ENCODE measurements around the gene SCAMP1. TPM values are rescaled to one million over a fixed set of nuclear protein-coding genes. Genes with fewer than 3 reads are reported as not detected.

Gene SCAMP1
- total RNA-seq, 1 donor from 2014 or later: 21.9 TPM

DNA sequence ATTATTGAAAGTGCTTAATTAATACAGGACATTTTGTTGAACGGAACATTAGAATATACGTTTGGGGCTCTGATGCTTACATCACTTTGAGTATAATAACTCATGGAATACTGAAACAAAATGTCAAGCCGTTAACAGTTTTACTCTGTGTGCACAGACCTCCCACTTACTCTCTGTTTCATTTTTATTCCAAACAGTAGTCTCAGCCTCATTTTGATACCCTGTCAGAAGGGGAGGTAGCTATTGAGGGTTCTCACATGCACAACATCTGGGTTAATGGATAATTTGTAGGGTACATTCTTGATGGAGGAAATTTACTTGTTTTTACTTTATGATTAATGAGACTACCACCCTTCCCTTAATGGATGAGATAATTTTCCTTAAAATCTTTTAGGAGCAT is 59.0 kb downstream of the SCAMP1 start:
- peaks cover 0 to 17% of the 10 kb centered on the region in 2 donors for H3K36me3 ChIP-seq
- intact Hi-C loops (cut with DNase I): no loop called here

DNA sequence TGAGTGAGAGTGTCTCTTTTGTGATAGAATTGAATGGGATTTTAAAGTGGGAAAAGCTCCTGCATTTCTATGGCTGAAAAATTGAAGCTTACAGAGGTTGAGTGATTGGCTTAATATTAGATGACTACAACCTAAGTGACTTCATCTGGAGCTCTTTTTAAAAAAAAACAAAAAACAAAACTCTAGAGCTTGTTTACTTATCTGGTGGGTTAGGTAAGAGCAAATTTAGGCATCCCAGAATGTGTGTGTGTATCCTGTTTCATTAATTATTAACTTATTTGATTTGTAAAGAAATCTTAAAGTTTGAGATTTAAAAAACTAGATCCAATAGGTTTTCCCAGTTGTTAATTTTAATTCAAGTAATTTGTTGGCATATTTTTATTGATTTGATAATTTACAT is 60.1 kb downstream of the SCAMP1 start:
- peaks cover 0 to 17% of the 10 kb centered on the region in 2 donors for H3K36me3 ChIP-seq
- no peak overlapping the region for H3K27ac ChIP-seq
- H3K4me1 ChIP-seq: no peaks in the 10 kb centered on the region
- no peaks in the 10 kb centered on the region for H3K9me3 ChIP-seq
- H3K27me3 ChIP-seq: no peaks in the 10 kb centered on the region
- no peak for DNase-seq (ENCODE audit: extremely low spot score in 2 of 2)
- intact Hi-C loops (cut with DNase I): no loop called here
- H3K4me3 ChIP-seq: no peak overlapping the region
- TF ChIP-seq POLR2A (IDR thresholded peaks at IDR 0.05) (no peak), POLR2AphosphoS5 (IDR thresholded peaks at IDR 0.05; ENCODE audit: insufficient read depth in 1 of 2, low read depth in 1 of 2) (no peak)
- TF ChIP-seq, protein P1, sequence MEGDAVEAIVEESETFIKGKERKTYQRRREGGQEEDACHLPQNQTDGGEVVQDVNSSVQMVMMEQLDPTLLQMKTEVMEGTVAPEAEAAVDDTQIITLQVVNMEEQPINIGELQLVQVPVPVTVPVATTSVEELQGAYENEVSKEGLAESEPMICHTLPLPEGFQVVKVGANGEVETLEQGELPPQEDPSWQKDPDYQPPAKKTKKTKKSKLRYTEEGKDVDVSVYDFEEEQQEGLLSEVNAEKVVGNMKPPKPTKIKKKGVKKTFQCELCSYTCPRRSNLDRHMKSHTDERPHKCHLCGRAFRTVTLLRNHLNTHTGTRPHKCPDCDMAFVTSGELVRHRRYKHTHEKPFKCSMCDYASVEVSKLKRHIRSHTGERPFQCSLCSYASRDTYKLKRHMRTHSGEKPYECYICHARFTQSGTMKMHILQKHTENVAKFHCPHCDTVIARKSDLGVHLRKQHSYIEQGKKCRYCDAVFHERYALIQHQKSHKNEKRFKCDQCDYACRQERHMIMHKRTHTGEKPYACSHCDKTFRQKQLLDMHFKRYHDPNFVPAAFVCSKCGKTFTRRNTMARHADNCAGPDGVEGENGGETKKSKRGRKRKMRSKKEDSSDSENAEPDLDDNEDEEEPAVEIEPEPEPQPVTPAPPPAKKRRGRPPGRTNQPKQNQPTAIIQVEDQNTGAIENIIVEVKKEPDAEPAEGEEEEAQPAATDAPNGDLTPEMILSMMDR (IDR thresholded peaks at IDR 0.05): no peak

More for the DNA sequence above, 59.0 kb downstream of the SCAMP1 start:
- DNase-seq (ENCODE audit: extremely low spot score in 2 of 2): no peak
- Histone ChIP-seq H3K4me3 (no peak overlapping the region), H3K27me3 (no peaks in the 10 kb centered on the region), H3K4me1 (no peaks in the 10 kb centered on the region), H3K27ac (no peak overlapping the region), H3K9me3 (no peaks in the 10 kb centered on the region)
- TF ChIP-seq, protein P1 (IDR thresholded peaks at IDR 0.05): no peak
- TF ChIP-seq POLR2A (IDR thresholded peaks at IDR 0.05) (no peak), POLR2AphosphoS5 (IDR thresholded peaks at IDR 0.05; ENCODE audit: insufficient read depth in 1 of 2, low read depth in 1 of 2) (no peak)

DNA sequence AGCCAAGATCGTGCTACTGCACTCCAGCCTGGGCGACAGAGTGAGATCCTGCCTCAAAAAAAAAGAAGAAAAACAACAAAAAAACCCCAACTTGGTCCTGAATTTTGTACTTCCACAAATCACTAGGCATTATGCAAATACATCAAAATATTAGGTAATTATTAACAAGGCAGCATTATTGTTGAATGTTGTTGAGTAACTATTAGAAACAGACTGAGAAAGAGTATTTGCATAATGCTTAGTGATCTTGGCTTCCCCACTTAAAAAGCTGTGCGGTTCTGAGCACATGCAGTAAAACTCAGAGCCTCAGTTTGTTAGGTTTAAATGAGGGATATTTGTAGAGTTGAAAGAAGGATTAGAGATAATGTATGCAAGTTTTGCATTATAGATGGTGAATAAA is 64.2 kb downstream of the SCAMP1 start:
- Histone ChIP-seq H3K9me3 (no peaks in the 10 kb centered on the region), H3K4me1 (no peaks in the 10 kb centered on the region), H3K36me3 (peaks cover 0 to 34% of the 10 kb centered on the region in 2 donors), H3K27me3 (no peaks in the 10 kb centered on the region), H3K27ac (no peak overlapping the region), H3K4me3 (no peak overlapping the region)
- intact Hi-C loops (cut with DNase I): no loop called here
- DNase-seq (ENCODE audit: extremely low spot score in 2 of 2): no peak
- TF ChIP-seq POLR2AphosphoS5 (IDR thresholded peaks at IDR 0.05; ENCODE audit: insufficient read depth in 1 of 2, low read depth in 1 of 2) (no peak), POLR2A (IDR thresholded peaks at IDR 0.05) (no peak)
- TF ChIP-seq, protein P1 (IDR thresholded peaks at IDR 0.05): no peak

DNA sequence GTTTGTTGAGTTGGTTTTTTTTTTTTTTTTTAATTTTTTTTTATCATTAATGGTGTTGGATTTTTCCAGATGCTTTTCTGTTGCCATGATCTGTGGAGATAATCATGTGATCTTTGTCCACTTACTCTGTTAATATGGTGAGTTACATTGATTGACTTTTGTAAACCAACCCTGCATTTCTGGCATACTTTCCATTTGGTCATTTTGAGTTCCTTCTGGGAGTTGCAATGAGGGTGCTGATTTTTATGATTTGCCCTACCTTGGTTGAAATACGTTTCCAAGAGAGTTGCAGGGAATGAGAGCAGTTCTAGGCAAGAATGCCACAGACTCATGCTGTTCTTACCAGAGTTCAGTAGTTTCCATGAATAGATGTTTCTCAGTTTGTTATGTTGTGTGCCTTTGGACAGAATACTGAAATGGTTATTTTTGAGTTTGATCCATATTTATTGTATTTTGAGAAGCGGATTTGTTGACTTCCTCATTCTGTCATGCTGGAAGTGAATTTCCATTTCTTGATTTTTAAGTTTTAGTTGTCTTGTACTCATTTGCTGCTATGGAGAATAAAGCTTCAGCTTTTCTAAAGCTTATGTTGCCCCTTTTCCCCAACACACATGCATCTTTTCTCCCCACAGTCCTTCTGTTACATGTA is 69.0 kb downstream of the SCAMP1 start:
- Histone ChIP-seq H3K27me3 (no peaks in the 10 kb centered on the region), H3K4me1 (no peaks in the 10 kb centered on the region), H3K36me3 (peaks cover 0 to 21% of the 10 kb centered on the region in 2 donors), H3K9me3 (no peaks in the 10 kb centered on the region), H3K27ac (no peak overlapping the region), H3K4me3 (no peak overlapping the region)
- DNase-seq (ENCODE audit: extremely low spot score in 2 of 2): no peak
- TF ChIP-seq, protein P1 (IDR thresholded peaks at IDR 0.05): no peak
- TF ChIP-seq POLR2AphosphoS5 (IDR thresholded peaks at IDR 0.05; ENCODE audit: insufficient read depth in 1 of 2, low read depth in 1 of 2) (no peak), POLR2A (IDR thresholded peaks at IDR 0.05) (no peak)
- intact Hi-C loops (cut with DNase I): no loop called here

DNA sequence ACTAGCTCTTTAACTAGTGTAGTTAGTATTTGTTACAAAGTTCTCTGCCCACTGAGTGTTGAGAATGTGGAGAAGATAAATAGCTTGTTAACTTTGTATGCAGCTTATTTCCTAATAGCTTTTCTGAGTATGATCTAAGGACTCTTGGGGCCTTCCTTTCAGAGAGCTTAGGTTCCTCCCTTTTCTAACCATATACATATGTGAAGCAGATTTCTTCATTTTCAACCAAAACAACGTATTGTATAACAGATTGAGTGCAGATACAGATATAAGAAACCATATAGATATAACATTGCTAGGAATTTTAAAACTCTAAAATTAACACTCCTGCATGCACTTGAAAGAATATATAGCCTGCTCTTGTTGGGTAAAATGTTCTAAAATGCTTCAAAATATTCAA is 70.4 kb downstream of the SCAMP1 start:
- no peaks in the 10 kb centered on the region for H3K27me3 ChIP-seq
- no peaks in the 10 kb centered on the region for H3K4me1 ChIP-seq
- intact Hi-C loops (cut with DNase I): no loop called here
- H3K36me3 ChIP-seq: peaks cover 0 to 26% of the 10 kb centered on the region in 2 donors
- H3K4me3 ChIP-seq: no peak overlapping the region
- no peak for TF ChIP-seq POLR2A (IDR thresholded peaks at IDR 0.05)
- TF ChIP-seq, protein P1 (IDR thresholded peaks at IDR 0.05): no peak
- TF ChIP-seq POLR2AphosphoS5 (IDR thresholded peaks at IDR 0.05; ENCODE audit: insufficient read depth in 1 of 2, low read depth in 1 of 2): no peak
- no peaks in the 10 kb centered on the region for H3K9me3 ChIP-seq
- no peak overlapping the region for H3K27ac ChIP-seq
- DNase-seq (ENCODE audit: extremely low spot score in 2 of 2): no peak
